Ishikawa (cell line): ENCODE measurements around the gene TPK1.

ENCODE experiments used
- CEBPB ChIP-seq: IDR thresholded peaks from 2 replicates; pipeline ENCODE4 v1.6.1; 2012
- CREB1 ChIP-seq: IDR thresholded peaks from 2 replicates; pipeline ENCODE4 v1.6.1; 2012; ENCODE audit warnings: low read depth
- EGR1 ChIP-seq: IDR thresholded peaks from 2 replicates; pipeline ENCODE4 v1.6.1; 2012
- EP300 ChIP-seq: IDR thresholded peaks from 2 replicates; pipeline ENCODE4 v1.6.1; 2012; ENCODE audit warnings: borderline replicate concordance
- FOXM1 ChIP-seq: IDR thresholded peaks from 2 replicates; pipeline ENCODE4 v1.6.1; 2012; ENCODE audit warnings: low read depth, borderline replicate concordance
- NFIC ChIP-seq: IDR thresholded peaks from 2 replicates; pipeline ENCODE4 v1.6.1; 2012
- RAD21 ChIP-seq: IDR thresholded peaks from 2 replicates; pipeline ENCODE4 v1.6.1; 2012; ENCODE audit warnings: low read depth
- TAF1 ChIP-seq: IDR thresholded peaks from 2 replicates; pipeline ENCODE4 v1.6.1; 2012; ENCODE audit warnings: low read depth, mild to moderate bottlenecking
- TCF12 ChIP-seq: IDR thresholded peaks from 2 replicates; pipeline ENCODE4 v1.6.1; 2012; ENCODE audit warnings: low read depth
- TEAD4 ChIP-seq: IDR thresholded peaks from 2 replicates; pipeline ENCODE4 v1.6.1; 2012
- YY1 ChIP-seq: IDR thresholded peaks from 2 replicates; pipeline ENCODE4 v1.6.1; 2012; ENCODE audit warnings: low read depth
- ZBTB7A ChIP-seq: IDR thresholded peaks from 2 replicates; pipeline ENCODE4 v1.6.1; 2012; ENCODE audit warnings: low read depth
- TF ChIP-seq, protein P1 (sequence below): IDR thresholded peaks from 2 replicates; pipeline ENCODE4 v1.6.1; 2012
- TF ChIP-seq, protein P2 (sequence below): IDR thresholded peaks from 2 replicates; pipeline ENCODE4 v1.6.1; 2012
- TF ChIP-seq, protein P3 (sequence below): IDR thresholded peaks from 2 replicates; pipeline ENCODE4 v1.6.1; 2012; ENCODE audit warnings: low read depth, mild to moderate bottlenecking

TPK1 gene

GRCh38 chr7:144547888-144548287, 288.0 kb downstream of the TPK1 start:
- TF ChIP-seq EP300: no peak
- no peak for TF ChIP-seq EGR1
- no peak for TF ChIP-seq CREB1
- TF ChIP-seq, protein P1, sequence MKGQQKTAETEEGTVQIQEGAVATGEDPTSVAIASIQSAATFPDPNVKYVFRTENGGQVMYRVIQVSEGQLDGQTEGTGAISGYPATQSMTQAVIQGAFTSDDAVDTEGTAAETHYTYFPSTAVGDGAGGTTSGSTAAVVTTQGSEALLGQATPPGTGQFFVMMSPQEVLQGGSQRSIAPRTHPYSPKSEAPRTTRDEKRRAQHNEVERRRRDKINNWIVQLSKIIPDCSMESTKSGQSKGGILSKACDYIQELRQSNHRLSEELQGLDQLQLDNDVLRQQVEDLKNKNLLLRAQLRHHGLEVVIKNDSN: no peak
- TF ChIP-seq, protein P2, sequence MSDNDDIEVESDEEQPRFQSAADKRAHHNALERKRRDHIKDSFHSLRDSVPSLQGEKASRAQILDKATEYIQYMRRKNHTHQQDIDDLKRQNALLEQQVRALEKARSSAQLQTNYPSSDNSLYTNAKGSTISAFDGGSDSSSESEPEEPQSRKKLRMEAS: no peak
- TF ChIP-seq NFIC: no peak
- TF ChIP-seq RAD21: no peak
- TF ChIP-seq TAF1: no peak
- TF ChIP-seq, protein P3, sequence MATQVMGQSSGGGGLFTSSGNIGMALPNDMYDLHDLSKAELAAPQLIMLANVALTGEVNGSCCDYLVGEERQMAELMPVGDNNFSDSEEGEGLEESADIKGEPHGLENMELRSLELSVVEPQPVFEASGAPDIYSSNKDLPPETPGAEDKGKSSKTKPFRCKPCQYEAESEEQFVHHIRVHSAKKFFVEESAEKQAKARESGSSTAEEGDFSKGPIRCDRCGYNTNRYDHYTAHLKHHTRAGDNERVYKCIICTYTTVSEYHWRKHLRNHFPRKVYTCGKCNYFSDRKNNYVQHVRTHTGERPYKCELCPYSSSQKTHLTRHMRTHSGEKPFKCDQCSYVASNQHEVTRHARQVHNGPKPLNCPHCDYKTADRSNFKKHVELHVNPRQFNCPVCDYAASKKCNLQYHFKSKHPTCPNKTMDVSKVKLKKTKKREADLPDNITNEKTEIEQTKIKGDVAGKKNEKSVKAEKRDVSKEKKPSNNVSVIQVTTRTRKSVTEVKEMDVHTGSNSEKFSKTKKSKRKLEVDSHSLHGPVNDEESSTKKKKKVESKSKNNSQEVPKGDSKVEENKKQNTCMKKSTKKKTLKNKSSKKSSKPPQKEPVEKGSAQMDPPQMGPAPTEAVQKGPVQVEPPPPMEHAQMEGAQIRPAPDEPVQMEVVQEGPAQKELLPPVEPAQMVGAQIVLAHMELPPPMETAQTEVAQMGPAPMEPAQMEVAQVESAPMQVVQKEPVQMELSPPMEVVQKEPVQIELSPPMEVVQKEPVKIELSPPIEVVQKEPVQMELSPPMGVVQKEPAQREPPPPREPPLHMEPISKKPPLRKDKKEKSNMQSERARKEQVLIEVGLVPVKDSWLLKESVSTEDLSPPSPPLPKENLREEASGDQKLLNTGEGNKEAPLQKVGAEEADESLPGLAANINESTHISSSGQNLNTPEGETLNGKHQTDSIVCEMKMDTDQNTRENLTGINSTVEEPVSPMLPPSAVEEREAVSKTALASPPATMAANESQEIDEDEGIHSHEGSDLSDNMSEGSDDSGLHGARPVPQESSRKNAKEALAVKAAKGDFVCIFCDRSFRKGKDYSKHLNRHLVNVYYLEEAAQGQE: no peak
- no peak for TF ChIP-seq TCF12
- no peak for TF ChIP-seq ZBTB7A
- TF ChIP-seq TEAD4: no peak
- no peak for TF ChIP-seq YY1

DNA sequence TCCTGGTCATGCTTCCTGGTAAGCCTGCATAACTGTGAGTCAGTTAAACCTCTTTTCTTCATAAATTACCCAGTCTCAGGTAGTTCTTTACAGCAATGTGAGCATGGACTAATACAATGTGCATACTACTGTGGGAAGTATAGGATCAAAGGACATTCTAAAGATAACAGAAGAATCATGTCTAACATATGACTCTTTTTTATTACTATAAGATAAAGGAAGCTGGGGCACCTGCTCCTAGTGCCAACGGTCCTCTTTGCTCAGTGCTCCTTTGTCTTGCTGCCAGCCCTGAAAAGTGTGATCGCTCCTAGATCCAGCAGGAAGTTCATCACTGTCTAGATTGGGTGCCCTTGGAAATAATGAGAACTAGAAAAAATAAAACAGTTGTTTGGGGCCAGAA, 289.1 kb downstream of the TPK1 start:
- TF ChIP-seq TAF1: no peak
- TF ChIP-seq EP300: no peak
- no peak for TF ChIP-seq TCF12
- TF ChIP-seq EGR1: no peak
- TF ChIP-seq ZBTB7A: no peak
- TF ChIP-seq, protein P2: no peak
- TF ChIP-seq TEAD4: no peak
- TF ChIP-seq YY1: no peak
- TF ChIP-seq FOXM1: no peak
- no peak for TF ChIP-seq NFIC
- TF ChIP-seq RAD21: no peak
- TF ChIP-seq, protein P1: no peak
- no peak for TF ChIP-seq CEBPB
- TF ChIP-seq, protein P3: no peak
- TF ChIP-seq CREB1: no peak

- TF ChIP-seq CEBPB: no peak
- no peak for TF ChIP-seq EP300
- no peak for TF ChIP-seq CREB1
- TF ChIP-seq, protein P2: no peak
- TF ChIP-seq TCF12: no peak
- no peak for TF ChIP-seq NFIC
- no peak for TF ChIP-seq RAD21
- TF ChIP-seq TAF1: no peak
- TF ChIP-seq YY1: no peak
- no peak for TF ChIP-seq ZBTB7A
- TF ChIP-seq EGR1: no peak
- TF ChIP-seq, protein P3: no peak
- TF ChIP-seq TEAD4: no peak
- TF ChIP-seq FOXM1: no peak
- TF ChIP-seq, protein P1: no peak
Measured at GRCh38 chr7:144545330-144545729, 290.5 kb downstream of the TPK1 start.
